HepG2 (cell line): ENCODE measurements around the gene ATP1A1. TPM values are rescaled to one million over a fixed set of nuclear protein-coding genes. Genes with fewer than 3 reads are reported as not detected.

Experiments
- ELF3 ChIP-seq: IDR thresholded peaks from 2 replicates; pipeline ENCODE4 v1.6.1; 2016; ENCODE audit warnings: missing genetic modification reagents, missing compliant biosample characterization
- ESRRA ChIP-seq: sonication (generic); formaldehyde crosslinking; IDR thresholded peaks from 2 replicates; pipeline ENCODE4 v1.5.1; 2020; ENCODE audit warnings: mild to moderate bottlenecking, low read depth, missing genetic modification reagents
- HDAC1 ChIP-seq: sonication (generic); formaldehyde crosslinking; IDR thresholded peaks from 2 replicates; pipeline ENCODE4 v1.5.1; 2020; ENCODE audit warnings: mild to moderate bottlenecking, missing genetic modification reagents
- HDAC2 ChIP-seq: sonication (generic); formaldehyde crosslinking; IDR thresholded peaks from 2 replicates; pipeline ENCODE4 v1.4.0; 2020; ENCODE audit warnings: missing genetic modification reagents
- HMG20B ChIP-seq: conservative IDR thresholded peaks from 2 replicates; pipeline ENCODE4 v1.6.1; 2016; ENCODE audit warnings: missing genetic modification reagents, missing compliant biosample characterization
- KDM4B ChIP-seq: sonication (generic); formaldehyde crosslinking; IDR thresholded peaks from 2 replicates; pipeline ENCODE4 v1.4.0; 2020; ENCODE audit warnings: missing genetic modification reagents
- PCBP1 ChIP-seq: fragments of 200-400 bp; formaldehyde crosslinking; IDR thresholded peaks from 2 replicates; pipeline ENCODE4 v1.6.1; 2017; ENCODE audit warnings: mild to moderate bottlenecking, low read depth, low read length, borderline replicate concordance
- RBFOX2 ChIP-seq: fragments of 200-400 bp; formaldehyde crosslinking; IDR thresholded peaks from 2 replicates; pipeline ENCODE4 v1.6.1; 2017; ENCODE audit warnings: low read depth, mild to moderate bottlenecking, low read length
- RXRB ChIP-seq: IDR thresholded peaks from 2 replicates; pipeline ENCODE4 v1.6.1; 2016; ENCODE audit warnings: borderline replicate concordance, missing genetic modification reagents, missing compliant biosample characterization
- SAP130 ChIP-seq: IDR thresholded peaks from 2 replicates; pipeline ENCODE4 v1.6.1; 2016; ENCODE audit warnings: low read depth
- TBP ChIP-seq: sonication (generic); formaldehyde crosslinking; IDR thresholded peaks from 2 replicates; pipeline ENCODE4 v1.5.0; 2020; ENCODE audit warnings: missing genetic modification reagents
- TGIF2 ChIP-seq: IDR thresholded peaks from 2 replicates; pipeline ENCODE4 v1.6.1; 2016; ENCODE audit warnings: control low read depth, missing compliant biosample characterization
- TOE1 ChIP-seq: sonication (generic); formaldehyde crosslinking; IDR thresholded peaks from 2 replicates; pipeline ENCODE4 v1.4.0; 2020; ENCODE audit warnings: mild to moderate bottlenecking, missing genetic modification reagents
- ZNF121 ChIP-seq: sonication (generic); formaldehyde crosslinking; IDR thresholded peaks from 2 replicates; pipeline ENCODE4 v1.5.0; 2020; ENCODE audit warnings: mild to moderate bottlenecking, missing genetic modification reagents
- ZSCAN9 ChIP-seq: IDR thresholded peaks from 2 replicates; pipeline ENCODE4 v1.6.1; 2016; ENCODE audit warnings: borderline replicate concordance
- polyA plus RNA-seq, 8 experiments: library from polyadenylated mRNA; depleted of rRNA in 3 of 8; stranded (reverse) in 7 of 8; unstranded in 1 of 8; fragments of >200 nt; fragmentation: Illumina TruSeq in 4 of 8; extraction: Trizol in 4 of 8; gene quantifications; 2 replicates each; pipeline versions ENCODE4 v1.2.1 to v1.2.3, GENCODE V29; 2011 to 2016; ENCODE audit warnings: low read depth in 4 of 8, missing spikeins in 1 of 8, mixed read lengths in 1 of 8; ENCODE audit not compliant: insufficient read depth in 1 of 8
- total RNA-seq, 5 experiments: library from RNA; depleted of rRNA; stranded (reverse); fragments of >200 nt; fragmentation: Illumina TruSeq; extraction: Trizol; gene quantifications; 2 replicates each; pipeline ENCODE4 v1.2.3, GENCODE V29; 2016; ENCODE audit warnings: low read depth in 1 of 5
- TF ChIP-seq, protein P1 (sequence below): sonication (generic); formaldehyde crosslinking; conservative IDR thresholded peaks from 2 replicates; pipeline ENCODE4 v1.4.0; 2020; ENCODE audit warnings: missing genetic modification reagents
- TF ChIP-seq, protein P2 (sequence below): sonication (generic); formaldehyde crosslinking; IDR thresholded peaks from 2 replicates; pipeline ENCODE4 v1.4.0; 2020; ENCODE audit warnings: missing genetic modification reagents, borderline replicate concordance
- TF ChIP-seq, protein P3 (sequence below): sonication (generic); formaldehyde crosslinking; IDR thresholded peaks from 2 replicates; pipeline ENCODE4 v1.4.0; 2020; ENCODE audit warnings: low read depth, mild to moderate bottlenecking, missing genetic modification reagents
- TF ChIP-seq, protein P4 (sequence below): IDR thresholded peaks from 2 replicates; pipeline ENCODE4 v1.6.1; 2016; ENCODE audit warnings: missing genetic modification reagents, missing compliant biosample characterization

Gene ATP1A1
- total and polyA plus RNA-seq, 2 of the 13 experiments (the other 11 are each of a cell fraction or from before 2014, with no cell fraction given), result 280 to 705 TPM

DNA sequence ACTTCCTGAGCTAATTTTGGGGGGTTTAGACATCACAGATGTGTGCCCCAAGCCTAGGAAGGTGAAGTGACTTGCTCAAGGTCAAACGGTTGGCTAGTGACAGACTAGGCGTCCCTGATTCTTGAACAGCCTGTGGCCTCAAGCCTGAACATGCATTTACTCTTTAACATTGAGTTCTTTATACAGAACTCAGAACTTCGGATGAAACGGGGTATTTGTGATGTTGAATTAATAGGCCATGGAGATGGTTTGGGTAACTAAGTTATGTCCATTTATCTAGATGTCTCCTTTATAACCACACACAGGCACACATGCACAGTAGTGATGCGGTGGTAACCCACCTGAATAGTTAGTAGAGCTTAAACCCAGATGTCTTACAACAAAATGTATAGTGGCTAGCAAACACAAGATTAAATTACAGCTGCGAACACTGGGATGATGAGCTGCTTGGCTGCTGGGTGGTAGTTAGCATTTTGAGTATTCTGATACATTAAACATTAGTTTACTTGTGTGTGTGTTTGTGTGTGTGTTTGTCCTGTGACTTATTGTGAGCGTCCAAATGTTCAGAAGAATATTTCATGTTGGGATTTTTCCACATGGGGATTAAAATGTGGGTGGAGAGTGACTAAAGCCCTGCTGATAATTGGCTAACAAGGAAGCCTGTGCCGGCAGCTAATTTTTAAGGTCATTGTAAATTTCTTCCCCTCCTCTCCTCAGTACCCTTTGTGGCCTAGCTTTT lies 2.3 kb downstream of the ATP1A1 start (continued):
- no peak for TF ChIP-seq PCBP1
- TF ChIP-seq, protein P1, sequence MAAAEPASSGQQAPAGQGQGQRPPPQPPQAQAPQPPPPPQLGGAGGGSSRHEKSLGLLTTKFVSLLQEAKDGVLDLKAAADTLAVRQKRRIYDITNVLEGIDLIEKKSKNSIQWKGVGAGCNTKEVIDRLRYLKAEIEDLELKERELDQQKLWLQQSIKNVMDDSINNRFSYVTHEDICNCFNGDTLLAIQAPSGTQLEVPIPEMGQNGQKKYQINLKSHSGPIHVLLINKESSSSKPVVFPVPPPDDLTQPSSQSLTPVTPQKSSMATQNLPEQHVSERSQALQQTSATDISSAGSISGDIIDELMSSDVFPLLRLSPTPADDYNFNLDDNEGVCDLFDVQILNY (CRISPR knock-in tag), result no peak
- 0 out of 2 replicates have a peak, but pooled peaks have one; percentile 3 for TF ChIP-seq HDAC2 (CRISPR knock-in tag)
- TF ChIP-seq TOE1 (CRISPR knock-in tag), result no peak
- no peak for TF ChIP-seq TBP (CRISPR knock-in tag)
- TF ChIP-seq, protein P2, sequence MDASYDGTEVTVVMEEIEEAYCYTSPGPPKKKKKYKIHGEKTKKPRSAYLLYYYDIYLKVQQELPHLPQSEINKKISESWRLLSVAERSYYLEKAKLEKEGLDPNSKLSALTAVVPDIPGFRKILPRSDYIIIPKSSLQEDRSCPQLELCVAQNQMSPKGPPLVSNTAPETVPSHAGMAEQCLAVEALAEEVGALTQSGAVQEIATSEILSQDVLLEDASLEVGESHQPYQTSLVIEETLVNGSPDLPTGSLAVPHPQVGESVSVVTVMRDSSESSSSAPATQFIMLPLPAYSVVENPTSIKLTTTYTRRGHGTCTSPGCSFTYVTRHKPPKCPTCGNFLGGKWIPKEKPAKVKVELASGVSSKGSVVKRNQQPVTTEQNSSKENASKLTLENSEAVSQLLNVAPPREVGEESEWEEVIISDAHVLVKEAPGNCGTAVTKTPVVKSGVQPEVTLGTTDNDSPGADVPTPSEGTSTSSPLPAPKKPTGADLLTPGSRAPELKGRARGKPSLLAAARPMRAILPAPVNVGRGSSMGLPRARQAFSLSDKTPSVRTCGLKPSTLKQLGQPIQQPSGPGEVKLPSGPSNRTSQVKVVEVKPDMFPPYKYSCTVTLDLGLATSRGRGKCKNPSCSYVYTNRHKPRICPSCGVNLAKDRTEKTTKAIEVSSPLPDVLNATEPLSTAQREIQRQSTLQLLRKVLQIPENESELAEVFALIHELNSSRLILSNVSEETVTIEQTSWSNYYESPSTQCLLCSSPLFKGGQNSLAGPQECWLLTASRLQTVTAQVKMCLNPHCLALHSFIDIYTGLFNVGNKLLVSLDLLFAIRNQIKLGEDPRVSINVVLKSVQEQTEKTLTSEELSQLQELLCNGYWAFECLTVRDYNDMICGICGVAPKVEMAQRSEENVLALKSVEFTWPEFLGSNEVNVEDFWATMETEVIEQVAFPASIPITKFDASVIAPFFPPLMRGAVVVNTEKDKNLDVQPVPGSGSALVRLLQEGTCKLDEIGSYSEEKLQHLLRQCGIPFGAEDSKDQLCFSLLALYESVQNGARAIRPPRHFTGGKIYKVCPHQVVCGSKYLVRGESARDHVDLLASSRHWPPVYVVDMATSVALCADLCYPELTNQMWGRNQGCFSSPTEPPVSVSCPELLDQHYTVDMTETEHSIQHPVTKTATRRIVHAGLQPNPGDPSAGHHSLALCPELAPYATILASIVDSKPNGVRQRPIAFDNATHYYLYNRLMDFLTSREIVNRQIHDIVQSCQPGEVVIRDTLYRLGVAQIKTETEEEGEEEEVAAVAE (CRISPR knock-in tag), result no peak
- TF ChIP-seq ESRRA (CRISPR knock-in tag), result peak; percentile 79
- TF ChIP-seq ZSCAN9 (CRISPR knock-in tag), result no peak
- TF ChIP-seq, protein P3, sequence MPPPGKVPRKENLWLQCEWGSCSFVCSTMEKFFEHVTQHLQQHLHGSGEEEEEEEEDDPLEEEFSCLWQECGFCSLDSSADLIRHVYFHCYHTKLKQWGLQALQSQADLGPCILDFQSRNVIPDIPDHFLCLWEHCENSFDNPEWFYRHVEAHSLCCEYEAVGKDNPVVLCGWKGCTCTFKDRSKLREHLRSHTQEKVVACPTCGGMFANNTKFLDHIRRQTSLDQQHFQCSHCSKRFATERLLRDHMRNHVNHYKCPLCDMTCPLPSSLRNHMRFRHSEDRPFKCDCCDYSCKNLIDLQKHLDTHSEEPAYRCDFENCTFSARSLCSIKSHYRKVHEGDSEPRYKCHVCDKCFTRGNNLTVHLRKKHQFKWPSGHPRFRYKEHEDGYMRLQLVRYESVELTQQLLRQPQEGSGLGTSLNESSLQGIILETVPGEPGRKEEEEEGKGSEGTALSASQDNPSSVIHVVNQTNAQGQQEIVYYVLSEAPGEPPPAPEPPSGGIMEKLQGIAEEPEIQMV (CRISPR knock-in tag), result no peak
- TF ChIP-seq RBFOX2, result peak; percentile 12
- TF ChIP-seq HMG20B, result 0 out of 2 replicates have a peak, but pooled peaks have one; percentile 1
- no peak for TF ChIP-seq KDM4B
- peak; percentile 14; the same call in 1 of the 2 replicates for TF ChIP-seq ELF3 (CRISPR knock-in tag)
- TF ChIP-seq RXRB (CRISPR knock-in tag), result peak; percentile 33; the same call in 1 of the 2 replicates
- peak; percentile 17; the same call in 1 of the 2 replicates for TF ChIP-seq HDAC1 (CRISPR knock-in tag)
- 0 out of 2 replicates have a peak, but pooled peaks have one; percentile 19 for TF ChIP-seq TGIF2
- TF ChIP-seq, protein P4, sequence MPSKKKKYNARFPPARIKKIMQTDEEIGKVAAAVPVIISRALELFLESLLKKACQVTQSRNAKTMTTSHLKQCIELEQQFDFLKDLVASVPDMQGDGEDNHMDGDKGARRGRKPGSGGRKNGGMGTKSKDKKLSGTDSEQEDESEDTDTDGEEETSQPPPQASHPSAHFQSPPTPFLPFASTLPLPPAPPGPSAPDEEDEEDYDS (CRISPR knock-in tag), result no peak
- 0 out of 2 replicates have a peak, but pooled peaks have one; percentile 1 for TF ChIP-seq ZNF121 (CRISPR knock-in tag)
- TF ChIP-seq SAP130 (CRISPR knock-in tag), result peak; percentile 40; the same call in 1 of the 2 replicates
